Tibial nerve (tissue), 4 donors: Measurements from ENCODE around the gene UBE2G2. TPM values are rescaled to one million over a fixed set of nuclear protein-coding genes. Genes with fewer than 3 reads are reported as not detected.

ENCODE experiments used
- DNase-seq, 2 donors: peaks; one replicate each; pipeline ENCODE4 v3.0.0-alpha.2; 2019; ENCODE audit warnings: low spot score in 2 of 2
- H3K27ac ChIP-seq, 4 donors: fragments of 200-600 bp; sonication (generic) in 3 of 4; one replicate each; pipeline ENCODE4 v1.5.1; 2017 to 2019; ENCODE audit warnings: mild to moderate bottlenecking in 1 of 4
- H3K27me3 ChIP-seq, 2 donors: fragments of 200-600 bp; sonication (generic) in 1 of 2; one replicate each; pipeline versions ENCODE4 v1.5.1 to v1.6.0; 2017 to 2019
- H3K36me3 ChIP-seq, 3 donors: fragments of 200-600 bp; sonication (generic); one replicate each; pipeline ENCODE4 v1.5.1; 2018 to 2019
- H3K4me1 ChIP-seq, 4 donors: fragments of 200-600 bp; sonication (generic) in 3 of 4; one replicate each; pipeline ENCODE4 v1.5.1; 2017 to 2019
- H3K4me3 ChIP-seq, 4 donors: fragments of 200-600 bp; sonication (generic) in 3 of 4; one replicate each; pipeline ENCODE4 v1.5.1; 2017 to 2019; ENCODE audit warnings: mild to moderate bottlenecking in 1 of 4, moderate library complexity in 1 of 4
- H3K9me3 ChIP-seq, 4 donors: fragments of 200-600 bp; sonication (generic) in 3 of 4; one replicate each; pipeline ENCODE4 v1.5.1; 2017 to 2019
- EP300 ChIP-seq, 2 donors: sonication (generic); formaldehyde crosslinking; IDR thresholded peaks; one replicate each; pipeline ENCODE4 v1.6.1; 2017; ENCODE audit warnings: antibody characterized with exemption in 2 of 2, mild to moderate bottlenecking in 1 of 2
- POLR2A ChIP-seq, 2 donors: fragments of 450-650 bp; IDR thresholded peaks; one replicate each; pipeline ENCODE4 v1.6.1; 2017; ENCODE audit warnings: antibody characterized with exemption in 2 of 2, mild to moderate bottlenecking in 2 of 2, moderate library complexity in 2 of 2
- WGBS, 2 donors: methylation state at CpG; one replicate each; pipeline ENCODE4 v1.1.5; 2018; 5-methylcytosine and 5-hydroxymethylcytosine counted together
- total RNA-seq, 4 donors: library from RNA; depleted of rRNA; stranded (reverse); fragments of >200 nt; gene quantifications; one replicate each; pipeline ENCODE4 v1.1.0, GENCODE V29; 2016
- TF ChIP-seq, protein P1 (sequence below), 5 experiments: fragments of 200-600 bp in 3 of 5; fragments of 450-650 bp in 2 of 5; sonication (generic) in 3 of 5; IDR thresholded peaks; one replicate each; pipeline ENCODE4 v1.5.1; 2016 to 2019; ENCODE audit warnings: antibody characterized with exemption in 5 of 5, mild to moderate bottlenecking in 3 of 5, moderate library complexity in 2 of 5

UBE2G2 gene
- total RNA-seq, 4 donors from 2014 or later = 89.4 to 165 (median 99.3) TPM

GRCh38 chr21:44738621-44739020, 63.0 kb downstream of the UBE2G2 start:
- H3K9me3 ChIP-seq = peaks cover 0 to 60% (median 9%) of the 10 kb centered on the region in 4 donors

GRCh38 chr21:44737706-44738354, 63.8 kb downstream of the UBE2G2 start:
- no peak for DNase-seq
- Histone ChIP-seq H3K4me1 (no peaks in the 10 kb centered on the region), H3K27ac (no peak overlapping the region), H3K4me3 (no peak overlapping the region), H3K36me3 (no peaks in the 10 kb centered on the region), H3K27me3 (no peaks in the 10 kb centered on the region), H3K9me3 (peaks cover 0 to 60% (median 9%) of the 10 kb centered on the region in 4 donors)
- WGBS, 2 donors = 69 to 79% methylated on average over 3 of the region's 3 CpGs
- TF ChIP-seq EP300 (IDR thresholded peaks at IDR 0.05) (no peak), POLR2A (IDR thresholded peaks at IDR 0.05) (no peak)
- TF ChIP-seq, protein P1, sequence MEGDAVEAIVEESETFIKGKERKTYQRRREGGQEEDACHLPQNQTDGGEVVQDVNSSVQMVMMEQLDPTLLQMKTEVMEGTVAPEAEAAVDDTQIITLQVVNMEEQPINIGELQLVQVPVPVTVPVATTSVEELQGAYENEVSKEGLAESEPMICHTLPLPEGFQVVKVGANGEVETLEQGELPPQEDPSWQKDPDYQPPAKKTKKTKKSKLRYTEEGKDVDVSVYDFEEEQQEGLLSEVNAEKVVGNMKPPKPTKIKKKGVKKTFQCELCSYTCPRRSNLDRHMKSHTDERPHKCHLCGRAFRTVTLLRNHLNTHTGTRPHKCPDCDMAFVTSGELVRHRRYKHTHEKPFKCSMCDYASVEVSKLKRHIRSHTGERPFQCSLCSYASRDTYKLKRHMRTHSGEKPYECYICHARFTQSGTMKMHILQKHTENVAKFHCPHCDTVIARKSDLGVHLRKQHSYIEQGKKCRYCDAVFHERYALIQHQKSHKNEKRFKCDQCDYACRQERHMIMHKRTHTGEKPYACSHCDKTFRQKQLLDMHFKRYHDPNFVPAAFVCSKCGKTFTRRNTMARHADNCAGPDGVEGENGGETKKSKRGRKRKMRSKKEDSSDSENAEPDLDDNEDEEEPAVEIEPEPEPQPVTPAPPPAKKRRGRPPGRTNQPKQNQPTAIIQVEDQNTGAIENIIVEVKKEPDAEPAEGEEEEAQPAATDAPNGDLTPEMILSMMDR (IDR thresholded peaks at IDR 0.05) = no peak

More at GRCh38 chr21:44738621-44739020, 63.0 kb downstream of the UBE2G2 start:
- TF ChIP-seq POLR2A (IDR thresholded peaks at IDR 0.05) = no peak
- TF ChIP-seq EP300 (IDR thresholded peaks at IDR 0.05) = no peak
- TF ChIP-seq, protein P1 (IDR thresholded peaks at IDR 0.05) = no peak
- Histone ChIP-seq H3K27ac (no peak overlapping the region), H3K4me1 (no peaks in the 10 kb centered on the region), H3K27me3 (no peaks in the 10 kb centered on the region), H3K4me3 (no peak overlapping the region), H3K36me3 (no peaks in the 10 kb centered on the region)
- 94 to 97% methylated on average over 3 of the region's 3 CpGs for WGBS, 2 donors
- no peak for DNase-seq

- TF ChIP-seq, protein P1 (IDR thresholded peaks at IDR 0.05) = no peak
- TF ChIP-seq EP300 (IDR thresholded peaks at IDR 0.05) (no peak), POLR2A (IDR thresholded peaks at IDR 0.05) (no peak)
- Histone ChIP-seq H3K27ac (no peak overlapping the region), H3K9me3 (peaks cover 0 to 60% (median 9%) of the 10 kb centered on the region in 4 donors), H3K27me3 (no peaks in the 10 kb centered on the region), H3K36me3 (no peaks in the 10 kb centered on the region), H3K4me3 (no peak overlapping the region), H3K4me1 (no peaks in the 10 kb centered on the region)
- no peak for DNase-seq
- 89 to 90% methylated on average over 7 to 8 of the region's 8 CpGs for WGBS, 2 donors
These were observed 65.2 kb downstream of the UBE2G2 start for GRCh38 chr21:44736291-44737004.

GRCh38 chr21:44735821-44736220, 65.8 kb downstream of the UBE2G2 start:
- no peak overlapping the region for H3K4me3 ChIP-seq
- H3K27ac ChIP-seq = no peak overlapping the region
- H3K9me3 ChIP-seq = peaks cover 0 to 60% (median 9%) of the 10 kb centered on the region in 4 donors
- no peaks in the 10 kb centered on the region for H3K4me1 ChIP-seq
- 82 to 86% methylated on average over 6 of the region's 6 CpGs for WGBS, 2 donors
- TF ChIP-seq EP300 (IDR thresholded peaks at IDR 0.05) (no peak), POLR2A (IDR thresholded peaks at IDR 0.05) (no peak)
- TF ChIP-seq, protein P1 (IDR thresholded peaks at IDR 0.05) = no peak
- no peaks in the 10 kb centered on the region for H3K27me3 ChIP-seq
- DNase-seq = no peak
- H3K36me3 ChIP-seq = no peaks in the 10 kb centered on the region

DNA sequence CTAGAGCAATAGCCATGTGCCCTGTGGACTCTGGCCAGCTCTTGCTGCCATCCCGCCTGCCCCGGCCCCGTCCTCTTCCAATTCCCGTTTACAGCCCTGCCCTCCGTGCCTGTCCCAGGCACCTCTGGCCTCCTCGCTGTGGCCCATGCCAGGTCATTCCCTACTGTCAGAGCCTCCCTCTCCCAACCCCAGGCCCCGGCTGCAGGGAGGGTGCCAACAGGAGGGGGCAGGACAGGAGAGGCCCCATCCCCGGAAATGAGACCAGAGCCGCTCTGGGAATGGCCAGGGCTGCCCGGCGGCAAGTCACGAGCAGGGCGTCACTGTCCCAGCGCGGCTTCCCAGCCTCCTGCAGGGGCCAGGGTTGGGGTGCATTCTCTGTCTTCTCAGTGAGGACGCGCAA, 66.8 kb downstream of the UBE2G2 start:
- Histone ChIP-seq H3K27ac (no peak overlapping the region), H3K4me1 (no peaks in the 10 kb centered on the region), H3K4me3 (no peak overlapping the region), H3K27me3 (no peaks in the 10 kb centered on the region), H3K36me3 (no peaks in the 10 kb centered on the region), H3K9me3 (peaks cover 0 to 55% (median 9%) of the 10 kb centered on the region in 4 donors)
- 89 to 94% methylated on average over 15 to 16 of the region's 17 CpGs for WGBS, 2 donors
- DNase-seq = no peak
- TF ChIP-seq EP300 (IDR thresholded peaks at IDR 0.05) = no peak
- TF ChIP-seq, protein P1 (IDR thresholded peaks at IDR 0.05) = no peak
- TF ChIP-seq POLR2A (IDR thresholded peaks at IDR 0.05) = no peak
